Activated CD4-positive, alpha-beta memory T cell treated with anti-CD3 and anti-CD28 coated beads for 36 hours (primary cell): ENCODE data around the gene NRBP1. TPM values are rescaled to one million over a fixed set of nuclear protein-coding genes. Genes with fewer than 3 reads are reported as not detected.

Experiments used
- CTCF ChIA-PET: fragments of 350-600 bp; sonication (Branson Sonifier 250); formaldehyde crosslinking; loops from one replicate; lab custom pipeline; 2021; ENCODE audit warnings: antibody characterized with exemption, inconsistent platforms; lab: Charles Lee
- POLR2A ChIA-PET: fragments of 350-600 bp; sonication (Branson Sonifier 250); formaldehyde crosslinking; loops from one replicate; lab custom pipeline; 2021; ENCODE audit warnings: antibody characterized with exemption; lab: Charles Lee
- DNase-seq: peaks from one replicate; pipeline ENCODE4 v3.0.0-alpha.2; 2020
- H3K27ac Mint-ChIP-seq: one replicate; pipeline ENCODE4 v1.8.0; 2021; ENCODE audit warnings: mixed read lengths
- H3K27me3 Mint-ChIP-seq: one replicate; pipeline ENCODE4 v1.8.0; 2021; ENCODE audit warnings: mixed read lengths
- H3K36me3 Mint-ChIP-seq: one replicate; pipeline ENCODE4 v1.8.0; 2021; ENCODE audit warnings: mixed read lengths
- H3K4me1 Mint-ChIP-seq: one replicate; pipeline ENCODE4 v1.8.0; 2021; ENCODE audit warnings: low read depth, mixed read lengths
- H3K4me3 Mint-ChIP-seq: one replicate; pipeline ENCODE4 v1.8.0; 2021; ENCODE audit warnings: mild to moderate bottlenecking, mixed read lengths
- H3K9me3 Mint-ChIP-seq: one replicate; pipeline ENCODE4 v1.8.0; 2021; ENCODE audit warnings: mixed read lengths
- intact Hi-C: fragments of 100-400 bp; cut with micrococcal nuclease; formaldehyde crosslinking; loops from one replicate; pipeline ENCODE4 v1.15.1; 2023
- total RNA-seq, 2 experiments: library from RNA; stranded (reverse); gene quantifications; one replicate each; pipeline ENCODE4 v1.2.3, GENCODE V29; 2021

NRBP1 gene
- total RNA-seq: 10 to 100 TPM; 80.8 to 82.7 TPM

DNA sequence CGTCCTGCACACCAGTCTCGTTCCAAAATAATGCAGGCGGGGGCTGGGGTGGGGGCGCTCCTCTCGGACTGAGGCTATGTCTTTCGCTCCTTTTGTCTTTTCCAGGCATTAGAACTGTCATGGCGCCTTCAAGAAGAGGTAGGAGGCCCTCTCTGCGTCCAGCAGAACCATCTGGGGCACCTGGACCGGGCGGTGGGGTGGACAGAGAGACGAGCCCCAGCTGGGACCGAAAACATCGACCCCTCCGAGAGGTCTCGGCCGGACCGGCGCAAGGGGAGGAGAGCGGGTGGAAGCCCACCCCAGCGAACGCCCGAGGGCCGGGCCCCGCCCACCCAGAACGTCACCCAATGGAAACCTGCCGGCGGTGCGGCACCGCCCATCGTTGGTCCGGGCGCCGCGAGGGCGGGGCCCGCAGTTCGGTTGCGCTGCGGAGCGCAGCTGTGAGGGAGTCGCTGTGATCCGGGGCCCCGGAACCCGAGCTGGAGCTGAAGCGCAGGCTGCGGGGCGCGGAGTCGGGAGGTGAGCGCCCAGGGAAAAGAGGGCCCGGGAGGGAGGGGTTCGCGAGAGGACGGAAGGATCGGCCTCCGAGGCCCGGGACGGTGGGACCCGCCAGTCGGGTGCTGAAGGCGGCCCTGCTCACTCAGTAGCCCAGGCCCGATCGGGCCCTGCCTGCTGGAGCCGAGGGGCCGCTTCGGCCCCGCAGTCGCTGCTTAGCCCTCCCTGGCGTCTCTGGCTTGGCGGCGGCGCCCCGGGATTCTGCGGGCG, at the start of gene NRBP1:
NRBP1 (plus strand) TSS at position 419 of the 765 bp plus-strand sequence. CDS start 4,643 bp downstream, outside the sequence.
- ChIA-PET POLR2A (interaction anchor here (0.6 to 5.5 kb wide), 10 partner anchors 11 to 254 kb away, joined by 3 to 63 read pairs (median 4); partner anchors contain the start of genes GTF3C2, PPM1G and ZNF513), CTCF (interaction anchor here (1.0 to 6.4 kb wide), 7 partner anchors 8 to 254 kb away, joined by 3 to 53 read pairs (median 10); partner anchors contain the start of genes EIF2B4, PPM1G and SNX17)
- Mint-ChIP-seq H3K4me3 (peak within 1 kb of the TSS; percentile 99), H3K9me3 (no peaks in the 10 kb centered on the region), H3K27me3 (no peaks in the 10 kb centered on the region), H3K27ac (peak within 1 kb of the TSS; percentile 98), H3K4me1 (peaks cover 35% of the 10 kb centered on the region), H3K36me3 (peaks cover 12% of the 10 kb centered on the region)
- DNase-seq: peak; percentile 94
- intact Hi-C loops: loop anchor here (1.0 to 2.0 kb wide), 6 partner anchors 19 to 255 kb away; partner anchors contain the start of genes CCDC121, GPN1, IFT172 and PPM1G

DNA sequence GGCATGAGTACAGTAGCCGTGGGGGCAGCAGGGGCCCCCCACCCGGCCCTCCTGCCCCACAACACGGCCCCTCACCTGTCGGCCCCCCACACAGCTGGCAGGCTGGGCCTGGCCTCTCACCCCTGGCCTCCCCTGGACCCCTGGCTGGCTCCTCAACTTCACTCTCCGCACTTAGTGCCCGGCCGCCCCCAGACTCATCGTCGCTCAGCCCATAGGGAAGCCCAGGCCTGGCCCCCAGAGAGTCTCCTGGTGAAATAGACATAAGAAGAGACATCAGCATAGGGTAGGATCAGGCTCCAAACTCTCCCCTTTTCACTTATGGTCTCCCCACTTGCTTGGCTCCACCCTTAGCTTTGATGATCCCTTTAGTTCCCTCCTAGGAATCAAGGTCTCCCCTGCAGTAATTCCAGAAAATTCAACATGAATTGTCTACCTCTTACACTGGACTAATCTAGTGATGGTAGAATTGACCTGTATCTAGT, 49.6 kb upstream of the NRBP1 start:
- DNase-seq: no peak
- Mint-ChIP-seq H3K4me1 (peaks cover 22% of the 10 kb centered on the region), H3K9me3 (no peaks in the 10 kb centered on the region), H3K27me3 (no peaks in the 10 kb centered on the region), H3K4me3 (peak overlapping the region; percentile 90), H3K36me3 (peaks cover 69% of the 10 kb centered on the region), H3K27ac (peak overlapping the region; percentile 80)
- ChIA-PET POLR2A (interaction anchor here (1.3 to 5.0 kb wide), 3 partner anchors 8 to 52 kb away, joined by 3 to 54 read pairs (median 18); partner anchors contain the start of genes EIF2B4, PPM1G and SNX17), CTCF (interaction anchor here (0.8 to 2.5 kb wide), 4 partner anchors 8 to 304 kb away, joined by 5 to 15 read pairs (median 10); partner anchors contain the start of genes EIF2B4 and SNX17)
- intact Hi-C loops: no loop called here

DNA sequence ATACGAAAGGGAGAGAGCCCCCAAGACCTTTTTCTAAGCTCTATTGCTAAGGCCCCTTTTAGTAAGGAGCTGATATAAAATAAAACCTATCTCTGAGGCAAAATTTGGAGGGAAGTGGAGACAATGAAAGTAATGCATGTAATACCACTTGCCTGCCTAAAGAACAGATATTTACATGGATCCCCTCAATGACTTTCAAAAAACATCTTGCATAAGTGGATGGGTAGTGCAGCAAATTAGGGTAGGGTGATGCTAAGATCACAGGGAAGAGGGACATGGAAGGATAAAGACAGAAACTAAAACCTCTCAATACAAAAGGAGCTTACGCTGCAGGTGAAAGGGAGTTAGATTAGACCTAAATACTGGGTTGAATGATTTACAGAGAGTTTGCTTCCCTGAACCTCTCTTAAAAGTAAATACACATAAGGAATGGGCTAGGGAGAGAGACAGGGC, 49.0 kb upstream of the NRBP1 start:
- DNase-seq: no peak
- CTCF ChIA-PET: interaction anchor here (0.8 to 2.5 kb wide), 5 partner anchors 8 to 303 kb away, joined by 4 to 15 read pairs (median 6); partner anchors contain the start of genes EIF2B4, PPM1G and SNX17
- H3K27me3 Mint-ChIP-seq: no peaks in the 10 kb centered on the region
- peak overlapping the region; percentile 80 for H3K27ac Mint-ChIP-seq
- peaks cover 71% of the 10 kb centered on the region for H3K36me3 Mint-ChIP-seq
- POLR2A ChIA-PET: interaction anchor here (0.7 to 5.0 kb wide), 6 partner anchors 9 to 328 kb away, joined by 3 to 54 read pairs (median 3); partner anchors contain the start of genes EIF2B4, PPM1G and SNX17
- H3K4me3 Mint-ChIP-seq: peak overlapping the region; percentile 90
- no peaks in the 10 kb centered on the region for H3K9me3 Mint-ChIP-seq
- H3K4me1 Mint-ChIP-seq: peaks cover 22% of the 10 kb centered on the region
- intact Hi-C loops: no loop called here

DNA sequence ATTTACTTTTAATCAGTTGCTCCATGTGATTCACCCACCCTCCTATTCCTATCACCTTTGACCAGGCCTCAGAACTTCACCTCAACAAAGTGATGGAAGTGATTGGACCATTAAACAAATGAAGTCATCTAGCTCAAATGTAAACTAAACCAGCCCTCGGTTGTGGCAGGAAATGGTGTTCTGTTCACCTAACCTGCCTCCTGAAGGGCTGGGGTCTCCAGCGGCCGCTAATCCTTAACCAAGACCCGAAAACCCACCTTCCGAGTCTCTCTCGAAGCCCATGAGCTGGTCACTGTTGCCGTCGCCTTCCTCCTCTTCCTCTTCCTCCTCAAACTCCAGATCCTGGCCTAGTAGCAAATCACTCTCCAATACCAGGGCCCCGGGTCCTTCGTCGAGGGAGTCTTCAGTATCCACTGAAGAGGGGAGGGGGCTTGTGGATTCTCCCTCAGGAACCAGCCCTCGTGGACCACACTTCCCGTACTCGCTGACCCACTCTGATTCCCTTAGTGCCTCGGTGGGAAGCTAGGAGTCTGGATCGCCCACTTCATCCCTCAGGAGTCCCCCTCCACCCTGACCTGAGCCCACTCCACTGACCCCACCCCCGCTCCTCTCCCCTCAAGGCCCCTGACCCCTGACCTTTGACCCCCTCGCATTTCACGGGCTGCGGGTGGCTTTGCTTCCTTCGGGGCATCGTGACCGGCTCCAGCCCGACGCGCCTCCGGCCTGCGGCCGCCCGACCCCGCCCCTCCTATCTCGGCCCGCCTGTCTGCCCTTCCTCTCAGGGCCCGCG, 48.4 kb upstream of the NRBP1 start:
- H3K36me3 Mint-ChIP-seq: peaks cover 66% of the 10 kb centered on the region
- peak; percentile 74 for DNase-seq
- H3K27me3 Mint-ChIP-seq: no peaks in the 10 kb centered on the region
- H3K27ac Mint-ChIP-seq: peak overlapping the region; percentile 80
- ChIA-PET CTCF (interaction anchor here (0.8 to 2.5 kb wide), 8 partner anchors 9 to 303 kb away, joined by 3 to 15 read pairs (median 5); partner anchors contain the start of genes EIF2B4, PPM1G and SNX17), POLR2A (interaction anchor here (0.7 to 5.0 kb wide), 9 partner anchors 9 to 329 kb away, joined by 3 to 54 read pairs (median 3); partner anchors contain the start of genes EIF2B4, GTF3C2, NRBP1 and PPM1G)
- intact Hi-C loops: loop anchor here (1.0 to 2.0 kb wide), 4 partner anchors 10 to 51 kb away; partner anchors contain the start of genes EIF2B4, GTF3C2, PPM1G and SNX17
- H3K4me3 Mint-ChIP-seq: peak overlapping the region; percentile 90
- H3K9me3 Mint-ChIP-seq: no peaks in the 10 kb centered on the region
- peaks cover 22% of the 10 kb centered on the region for H3K4me1 Mint-ChIP-seq

DNA sequence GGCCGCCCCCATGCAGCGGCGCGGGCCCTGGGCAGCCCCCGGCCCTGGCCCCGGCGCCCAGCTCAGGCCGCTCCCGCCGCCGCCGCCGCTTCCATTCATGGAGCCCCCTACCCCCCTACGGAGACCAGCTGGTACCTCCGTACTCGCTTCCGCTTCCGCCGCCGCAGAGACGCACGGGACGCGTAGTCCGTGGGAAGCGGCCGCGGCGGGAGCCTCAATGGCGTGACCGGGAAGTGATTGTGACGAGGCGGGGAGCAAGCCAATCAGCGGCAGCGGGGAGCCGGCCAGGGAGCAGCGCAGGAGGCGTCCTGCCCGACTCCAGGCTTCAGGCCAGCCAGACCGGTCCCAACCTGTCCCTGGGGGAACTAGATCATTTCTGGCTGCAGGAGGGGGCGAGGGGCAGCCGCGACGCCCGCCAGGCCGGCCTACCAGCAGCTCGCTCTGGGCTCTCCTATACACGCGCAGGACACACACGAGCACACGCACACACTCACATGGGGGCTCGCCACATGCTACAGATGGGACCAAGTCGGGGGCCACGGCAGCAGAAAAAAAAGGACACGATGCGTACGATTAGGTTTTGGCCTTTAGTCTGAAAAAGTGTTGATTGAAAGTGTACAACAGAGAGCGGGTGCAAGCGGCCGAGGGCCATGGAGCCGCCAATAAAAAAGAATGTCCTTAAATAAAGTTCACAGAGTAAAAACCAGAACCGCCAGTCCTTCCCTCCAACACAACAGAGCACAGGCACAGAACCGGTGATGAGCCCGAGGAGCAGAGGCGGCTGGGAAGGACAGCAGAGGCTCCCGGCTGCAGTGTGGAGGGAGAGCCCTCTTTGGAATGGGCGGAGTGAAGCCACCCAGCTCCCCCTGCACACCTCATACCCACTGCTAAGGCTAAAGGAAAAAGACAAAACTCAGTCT, 47.5 kb upstream of the NRBP1 start, which contains the start of gene ZNF513:
ZNF513 (minus strand) TSS at position 109 of the 920 bp plus-strand sequence. CDS start 208 bp downstream, outside the sequence.
- ChIA-PET POLR2A (interaction anchor here (0.9 to 5.0 kb wide), 6 partner anchors 10 to 57 kb away, joined by 3 to 54 read pairs (median 5); partner anchors contain the start of genes EIF2B4, GTF3C2, NRBP1 and PPM1G), CTCF (interaction anchor here (1.0 to 2.5 kb wide), 6 partner anchors 10 to 302 kb away, joined by 3 to 15 read pairs (median 4); partner anchors contain the start of genes PPM1G and SNX17)
- Mint-ChIP-seq H3K4me1 (peaks cover 22% of the 10 kb centered on the region), H3K27ac (peak within 1 kb of the TSS; percentile 80), H3K4me3 (peak within 1 kb of the TSS; percentile 90), H3K9me3 (no peaks in the 10 kb centered on the region), H3K27me3 (no peaks in the 10 kb centered on the region), H3K36me3 (peaks cover 62% of the 10 kb centered on the region)
- intact Hi-C loops: loop anchor here (1.0 to 2.0 kb wide), 4 partner anchors 11 to 50 kb away; partner anchors contain the start of genes EIF2B4, GTF3C2, PPM1G and SNX17
- peak; percentile 94 for DNase-seq

DNA sequence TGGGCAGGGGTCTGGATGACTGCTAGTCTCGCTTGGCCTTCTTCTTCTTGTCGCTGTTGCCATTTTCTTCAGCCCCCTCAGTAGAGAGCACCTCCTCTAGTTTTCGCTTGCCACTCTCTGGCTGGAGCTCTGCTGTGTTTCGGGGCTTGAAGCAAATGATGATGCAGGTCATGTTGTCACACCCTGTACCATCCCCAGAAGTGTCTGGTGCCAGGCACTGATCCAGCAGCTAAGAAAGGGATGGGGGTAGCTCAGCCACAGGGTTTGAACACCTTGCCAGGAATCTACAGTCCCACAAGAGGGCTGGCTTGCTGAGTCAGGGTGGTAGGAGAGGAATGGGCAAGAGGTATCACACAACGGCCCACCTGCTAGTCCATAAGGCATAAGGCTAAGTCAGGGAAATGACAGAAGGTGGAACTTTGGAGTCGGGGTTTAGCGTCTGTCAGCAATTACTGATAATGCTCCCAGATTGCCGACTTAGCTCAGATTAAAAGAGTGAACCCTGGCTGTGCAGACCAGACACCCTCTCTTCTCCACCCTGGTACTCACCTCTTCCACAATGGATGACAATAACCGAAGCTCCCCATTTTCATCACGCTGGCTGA, 46.8 kb upstream of the NRBP1 start:
- Mint-ChIP-seq H3K4me1 (peaks cover 22% of the 10 kb centered on the region), H3K4me3 (peak overlapping the region; percentile 90), H3K27me3 (no peaks in the 10 kb centered on the region), H3K9me3 (no peaks in the 10 kb centered on the region), H3K36me3 (peaks cover 56% of the 10 kb centered on the region), H3K27ac (peak overlapping the region; percentile 80)
- ChIA-PET CTCF (interaction anchor here (0.9 to 1.6 kb wide), 3 partner anchors 10 to 48 kb away, joined by 4 to 5 read pairs (median 5); no protein-coding TSS in a partner anchor), POLR2A (interaction anchor here (3.0 to 5.0 kb wide), 2 partner anchors 11 to 28 kb away, joined by 18 to 54 read pairs; partner anchors contain the start of genes EIF2B4, PPM1G and SNX17)
- intact Hi-C loops: loop anchor here (2.0 kb wide), 1 partner anchor 49 kb away; no protein-coding TSS in a partner anchor
- no peak for DNase-seq

DNA sequence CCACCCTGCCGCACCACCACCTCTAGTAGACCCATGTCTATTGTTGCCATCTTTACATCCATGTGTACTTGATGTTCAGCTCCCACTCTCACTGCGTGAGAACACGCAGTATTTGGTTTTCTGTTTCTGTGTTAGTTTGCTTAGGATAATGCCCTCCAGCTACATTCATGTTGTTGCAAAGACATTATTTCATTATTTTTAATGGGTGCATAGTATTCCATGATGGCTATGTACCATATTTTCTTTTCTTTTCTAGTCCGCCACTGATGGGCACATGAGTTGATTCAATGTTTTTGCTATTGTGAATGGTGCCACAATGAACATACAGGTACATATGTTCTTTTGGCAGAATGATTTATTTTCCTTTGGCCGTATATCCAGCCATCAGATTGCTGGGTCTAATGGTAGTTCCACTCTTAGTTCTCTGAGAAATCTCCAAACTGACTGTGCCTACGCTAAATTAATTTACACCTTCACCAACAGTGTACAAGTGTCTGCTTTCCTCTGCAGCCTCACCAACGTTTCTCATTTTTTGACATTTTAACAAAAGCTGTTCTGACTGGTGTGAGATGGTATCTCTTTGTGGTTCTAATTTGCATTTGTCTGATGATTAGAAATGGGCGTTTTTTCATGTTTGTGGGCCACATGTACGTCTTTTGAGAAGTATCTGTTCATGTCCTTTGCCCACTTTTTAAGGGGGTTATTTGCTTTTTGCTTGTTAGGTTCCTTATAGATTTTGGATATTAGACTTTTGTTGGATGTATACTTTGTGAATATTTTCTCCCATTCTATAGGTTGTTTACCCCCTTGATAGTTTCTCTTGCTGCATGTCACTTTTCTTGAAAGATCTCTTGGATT, 37.4 kb upstream of the NRBP1 start:
- peaks cover 16% of the 10 kb centered on the region for H3K36me3 Mint-ChIP-seq
- H3K27ac Mint-ChIP-seq: peak overlapping the region; percentile 67
- intact Hi-C loops: no loop called here
- H3K4me1 Mint-ChIP-seq: peaks cover 25% of the 10 kb centered on the region
- DNase-seq: no peak
- H3K27me3 Mint-ChIP-seq: no peaks in the 10 kb centered on the region
- ChIA-PET CTCF (interaction anchor here (0.6 kb wide), 1 partner anchor 45 kb away, joined by 3 read pairs; no protein-coding TSS in a partner anchor), POLR2A (no interaction called here)
- no peaks in the 10 kb centered on the region for H3K9me3 Mint-ChIP-seq
- peak overlapping the region; percentile 3 for H3K4me3 Mint-ChIP-seq

DNA sequence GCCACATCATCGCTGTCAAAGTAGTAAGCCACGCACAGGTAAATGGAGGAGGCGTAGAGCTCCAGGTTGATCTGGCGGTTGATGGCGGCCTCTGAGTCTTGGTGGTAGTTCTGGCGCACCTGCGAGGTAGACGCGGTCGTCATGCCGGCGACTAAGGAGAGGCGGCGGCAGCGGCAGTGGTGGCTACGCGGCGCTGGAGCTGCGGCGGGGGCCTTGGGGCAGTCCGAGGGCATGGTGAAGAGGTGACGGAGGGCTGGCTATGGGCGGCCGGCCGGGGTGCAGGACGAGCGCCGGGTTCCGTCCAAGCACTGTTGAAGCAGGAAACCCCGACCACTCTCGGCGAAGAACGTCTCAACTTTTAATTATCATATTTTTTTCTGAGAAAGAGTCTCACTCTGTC, 35.2 kb upstream of the NRBP1 start:
- CTCF ChIA-PET: no interaction called here
- Mint-ChIP-seq H3K9me3 (no peaks in the 10 kb centered on the region), H3K36me3 (peaks cover 14% of the 10 kb centered on the region), H3K4me3 (no peak overlapping the region), H3K27ac (peak overlapping the region; percentile 23), H3K4me1 (peaks cover 38% of the 10 kb centered on the region), H3K27me3 (no peaks in the 10 kb centered on the region)
- intact Hi-C loops: no loop called here
- DNase-seq: no peak
- POLR2A ChIA-PET: no interaction called here

DNA sequence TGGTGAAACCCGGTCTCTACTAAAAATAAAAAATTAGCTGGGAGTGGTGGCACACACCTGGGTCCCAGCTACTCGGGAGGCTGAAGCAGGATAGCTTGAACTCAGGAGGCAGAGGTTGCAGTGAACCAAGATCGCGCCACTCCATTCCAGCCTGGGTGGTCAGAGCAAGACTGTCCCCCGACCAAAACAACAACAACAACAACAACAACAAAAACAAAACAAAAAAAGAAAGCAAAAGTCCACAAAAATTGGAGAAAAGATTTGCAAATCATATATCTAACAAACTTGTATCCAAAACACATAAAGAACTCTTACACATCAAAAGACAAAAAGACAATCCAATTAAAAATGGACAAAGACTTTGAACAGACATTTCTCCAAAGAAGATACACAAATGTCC, 29.5 kb upstream of the NRBP1 start:
- ChIA-PET CTCF (no interaction called here), POLR2A (no interaction called here)
- Mint-ChIP-seq H3K36me3 (peaks cover 16% of the 10 kb centered on the region), H3K4me3 (no peak overlapping the region), H3K4me1 (peaks cover 28% of the 10 kb centered on the region), H3K27ac (peak overlapping the region; percentile 29), H3K27me3 (no peaks in the 10 kb centered on the region), H3K9me3 (no peaks in the 10 kb centered on the region)
- DNase-seq: no peak
- intact Hi-C loops: no loop called here
